ENCODE results near the gene SELE. TPM values are rescaled to one million over a fixed set of nuclear protein-coding genes. Genes with fewer than 3 reads are reported as not detected.

The SELE gene
- total and polyA plus RNA-seq, 2 of the 4 experiments (the other 2 are of a cell fraction): not detected

DNA sequence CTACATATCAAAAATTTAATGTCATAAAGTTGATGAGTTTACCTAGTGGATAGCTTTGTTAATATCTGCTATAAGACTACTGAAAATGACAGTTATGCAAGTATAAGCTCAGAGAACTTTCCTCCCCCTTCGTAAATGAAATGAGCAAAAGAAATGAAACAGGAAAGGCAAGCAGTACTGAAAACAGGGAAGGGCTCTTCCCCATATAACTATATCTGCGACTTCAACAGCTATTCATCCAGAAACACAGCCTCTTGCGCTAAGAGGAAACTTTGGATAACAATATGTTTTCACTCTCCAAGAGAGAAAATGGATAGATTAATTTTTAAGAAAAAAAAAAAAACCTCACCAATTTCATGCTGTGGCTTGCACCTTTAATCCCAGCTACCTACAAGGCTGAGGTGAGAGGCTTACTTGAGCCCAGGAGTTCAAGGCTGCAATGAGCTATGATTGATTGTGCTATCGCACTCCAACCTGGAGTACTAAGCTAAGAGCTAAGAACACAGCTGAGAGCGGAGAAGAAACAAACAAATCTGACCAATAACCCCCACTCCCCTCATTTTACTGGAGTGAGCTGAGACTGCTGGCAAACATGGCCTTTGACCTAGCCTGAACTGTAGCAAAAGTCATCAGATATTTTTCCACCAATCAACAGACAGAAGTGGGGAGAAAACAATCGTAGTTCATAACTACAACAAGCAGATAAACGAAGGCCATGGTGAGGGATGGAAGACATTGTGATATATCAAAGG lies 31.9 kb upstream of the SELE start:
- CTCF ChIA-PET: no interaction called here
- no peak for ATAC-seq (ENCODE audit: low read depth)
- no peak overlapping the region for H2AK5ac ChIP-seq (ENCODE audit: low read depth, low read length)

More for the DNA sequence above, 31.9 kb upstream of the SELE start:
- DNase-seq: no peak
- no peak overlapping the region for H2BK120ac ChIP-seq (ENCODE audit: low read depth, low read length)
- no peak overlapping the region for H3K56ac ChIP-seq (ENCODE audit: extremely low read depth, insufficient read depth, low read length)
- H4K20me1 ChIP-seq (ENCODE audit: insufficient read depth, low read length): no peaks in the 10 kb centered on the region
- no peak overlapping the region for H4K5ac ChIP-seq (ENCODE audit: low read depth, low read length)
- intact Hi-C loops (cut with micrococcal nuclease): no loop called here
- H2BK5ac ChIP-seq (ENCODE audit: low read depth, low read length, poor library complexity, severe bottlenecking): no peak overlapping the region
- no peak overlapping the region for H2AK9ac ChIP-seq (replicated peaks; ENCODE audit: low read depth, low read length, poor library complexity)
- TF ChIP-seq RAD21 (IDR thresholded peaks at IDR 0.05; ENCODE audit: low read length) (no peak), BHLHE40 (IDR thresholded peaks at IDR 0.05; ENCODE audit: low read depth, low read length) (no peak), FOS (IDR thresholded peaks at IDR 0.05; ENCODE audit: low read depth, low read length) (no peak), MAFK (IDR thresholded peaks at IDR 0.05; ENCODE audit: low read depth, low read length) (no peak), RCOR1 (IDR thresholded peaks at IDR 0.05; ENCODE audit: insufficient replicate concordance, low read length) (no peak), SMC3 (IDR thresholded peaks at IDR 0.05; ENCODE audit: low read depth, low read length) (no peak), RFX5 (IDR thresholded peaks at IDR 0.05; ENCODE audit: low read depth, low read length) (no peak), POLR2A (IDR thresholded peaks at IDR 0.05; ENCODE audit: low read depth, low read length) (no peak), MAZ (IDR thresholded peaks at IDR 0.05; ENCODE audit: borderline replicate concordance, low read depth, low read length) (no peak), CEBPB (IDR thresholded peaks at IDR 0.05; ENCODE audit: low read depth, low read length) (no peak), NFE2L2 (IDR thresholded peaks at IDR 0.05; ENCODE audit: low read depth, low read length) (no peak), MXI1 (IDR thresholded peaks at IDR 0.05; ENCODE audit: borderline replicate concordance, low read depth, low read length) (no peak)
- TF ChIP-seq, protein P1, sequence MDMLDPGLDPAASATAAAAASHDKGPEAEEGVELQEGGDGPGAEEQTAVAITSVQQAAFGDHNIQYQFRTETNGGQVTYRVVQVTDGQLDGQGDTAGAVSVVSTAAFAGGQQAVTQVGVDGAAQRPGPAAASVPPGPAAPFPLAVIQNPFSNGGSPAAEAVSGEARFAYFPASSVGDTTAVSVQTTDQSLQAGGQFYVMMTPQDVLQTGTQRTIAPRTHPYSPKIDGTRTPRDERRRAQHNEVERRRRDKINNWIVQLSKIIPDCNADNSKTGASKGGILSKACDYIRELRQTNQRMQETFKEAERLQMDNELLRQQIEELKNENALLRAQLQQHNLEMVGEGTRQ (IDR thresholded peaks at IDR 0.05; ENCODE audit: low read depth, low read length): no peak
- TF ChIP-seq, protein P2, sequence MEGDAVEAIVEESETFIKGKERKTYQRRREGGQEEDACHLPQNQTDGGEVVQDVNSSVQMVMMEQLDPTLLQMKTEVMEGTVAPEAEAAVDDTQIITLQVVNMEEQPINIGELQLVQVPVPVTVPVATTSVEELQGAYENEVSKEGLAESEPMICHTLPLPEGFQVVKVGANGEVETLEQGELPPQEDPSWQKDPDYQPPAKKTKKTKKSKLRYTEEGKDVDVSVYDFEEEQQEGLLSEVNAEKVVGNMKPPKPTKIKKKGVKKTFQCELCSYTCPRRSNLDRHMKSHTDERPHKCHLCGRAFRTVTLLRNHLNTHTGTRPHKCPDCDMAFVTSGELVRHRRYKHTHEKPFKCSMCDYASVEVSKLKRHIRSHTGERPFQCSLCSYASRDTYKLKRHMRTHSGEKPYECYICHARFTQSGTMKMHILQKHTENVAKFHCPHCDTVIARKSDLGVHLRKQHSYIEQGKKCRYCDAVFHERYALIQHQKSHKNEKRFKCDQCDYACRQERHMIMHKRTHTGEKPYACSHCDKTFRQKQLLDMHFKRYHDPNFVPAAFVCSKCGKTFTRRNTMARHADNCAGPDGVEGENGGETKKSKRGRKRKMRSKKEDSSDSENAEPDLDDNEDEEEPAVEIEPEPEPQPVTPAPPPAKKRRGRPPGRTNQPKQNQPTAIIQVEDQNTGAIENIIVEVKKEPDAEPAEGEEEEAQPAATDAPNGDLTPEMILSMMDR (conservative IDR thresholded peaks at IDR 0.05; ENCODE audit: low read depth, low read length): no peak
- TF ChIP-seq, protein P3, sequence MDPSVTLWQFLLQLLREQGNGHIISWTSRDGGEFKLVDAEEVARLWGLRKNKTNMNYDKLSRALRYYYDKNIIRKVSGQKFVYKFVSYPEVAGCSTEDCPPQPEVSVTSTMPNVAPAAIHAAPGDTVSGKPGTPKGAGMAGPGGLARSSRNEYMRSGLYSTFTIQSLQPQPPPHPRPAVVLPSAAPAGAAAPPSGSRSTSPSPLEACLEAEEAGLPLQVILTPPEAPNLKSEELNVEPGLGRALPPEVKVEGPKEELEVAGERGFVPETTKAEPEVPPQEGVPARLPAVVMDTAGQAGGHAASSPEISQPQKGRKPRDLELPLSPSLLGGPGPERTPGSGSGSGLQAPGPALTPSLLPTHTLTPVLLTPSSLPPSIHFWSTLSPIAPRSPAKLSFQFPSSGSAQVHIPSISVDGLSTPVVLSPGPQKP (IDR thresholded peaks at IDR 0.05; ENCODE audit: borderline replicate concordance, low read depth, low read length): no peak
- peaks cover 5% of the 10 kb centered on the region for H3K27me3 ChIP-seq (ENCODE audit: control insufficient read depth, insufficient read depth, low read length)
- BruUV-seq (replicated peaks): no TSS peak
- H3K9ac ChIP-seq (ENCODE audit: low read depth, low read length): no peak overlapping the region
- no peak overlapping the region for H3K4ac ChIP-seq (ENCODE audit: low read depth, low read length)
- H3K36me3 ChIP-seq (ENCODE audit: control insufficient read depth, insufficient read depth, low read length): no peaks in the 10 kb centered on the region
- no peak overlapping the region for H3K18ac ChIP-seq (ENCODE audit: low read depth, low read length)
- H3K14ac ChIP-seq (replicated peaks; ENCODE audit: low read depth, low read length): no peak overlapping the region
- dilution Hi-C loops (cut with HindIII; ENCODE audit: low sequenced_read_pairs, unreplicated experiment): no loop called here
- no peaks in the 10 kb centered on the region for H3K9me1 ChIP-seq (ENCODE audit: insufficient read depth, low read length)
- no peak overlapping the region for H3K4me2 ChIP-seq (ENCODE audit: low read depth, low read length)
- in situ Hi-C loops (cut with MboI; ENCODE audit: low sequenced_read_pairs): no loop called here
- POLR2A ChIA-PET (ENCODE audit: unreplicated experiment): no interaction called here
- no peak overlapping the region for H2BK20ac ChIP-seq (ENCODE audit: low read depth, low read length)
- H4K91ac ChIP-seq (ENCODE audit: insufficient read depth, low read depth, low read length): no peak overlapping the region
- no peak overlapping the region for H2BK15ac ChIP-seq (ENCODE audit: low read depth, low read length)
- no peak overlapping the region for H3K23ac ChIP-seq (ENCODE audit: low read depth, low read length)
- H4K8ac ChIP-seq (ENCODE audit: low read depth in 2 of 2, low read length in 2 of 2): no peak overlapping the region
- H2AFZ ChIP-seq (replicated peaks; ENCODE audit: low read length, poor library complexity): no peak overlapping the region
- H3K79me1 ChIP-seq (ENCODE audit: low read depth in 1 of 2, low read length in 2 of 2): no peaks in the 10 kb centered on the region
- H3K9me3 ChIP-seq (ENCODE audit: control insufficient read depth, insufficient read depth, low read length): no peaks in the 10 kb centered on the region
- no peak overlapping the region for H3K27ac ChIP-seq (ENCODE audit: insufficient read depth, low read length)
- H3K4me1 ChIP-seq (ENCODE audit: control insufficient read depth, insufficient read depth, low read length): no peaks in the 10 kb centered on the region
- WGBS, 2 experiments (ENCODE audit: extremely low coverage in 2 of 2, insufficient read length in 1 of 2): no CpG with 5 or more reads among the region's 7 CpGs
- H3K4me3 ChIP-seq (ENCODE audit: insufficient read depth, low read depth, low read length): no peak overlapping the region

Measured in IMR-90 (cell line).